ENCODE measurements around the gene AXIN1.
"Not testable (repeated sequence)": the region's sequence is repeated elsewhere in the genome, so short reads cannot be mapped to it uniquely, and the experiment has no call there.

The AXIN1 gene

DNA sequence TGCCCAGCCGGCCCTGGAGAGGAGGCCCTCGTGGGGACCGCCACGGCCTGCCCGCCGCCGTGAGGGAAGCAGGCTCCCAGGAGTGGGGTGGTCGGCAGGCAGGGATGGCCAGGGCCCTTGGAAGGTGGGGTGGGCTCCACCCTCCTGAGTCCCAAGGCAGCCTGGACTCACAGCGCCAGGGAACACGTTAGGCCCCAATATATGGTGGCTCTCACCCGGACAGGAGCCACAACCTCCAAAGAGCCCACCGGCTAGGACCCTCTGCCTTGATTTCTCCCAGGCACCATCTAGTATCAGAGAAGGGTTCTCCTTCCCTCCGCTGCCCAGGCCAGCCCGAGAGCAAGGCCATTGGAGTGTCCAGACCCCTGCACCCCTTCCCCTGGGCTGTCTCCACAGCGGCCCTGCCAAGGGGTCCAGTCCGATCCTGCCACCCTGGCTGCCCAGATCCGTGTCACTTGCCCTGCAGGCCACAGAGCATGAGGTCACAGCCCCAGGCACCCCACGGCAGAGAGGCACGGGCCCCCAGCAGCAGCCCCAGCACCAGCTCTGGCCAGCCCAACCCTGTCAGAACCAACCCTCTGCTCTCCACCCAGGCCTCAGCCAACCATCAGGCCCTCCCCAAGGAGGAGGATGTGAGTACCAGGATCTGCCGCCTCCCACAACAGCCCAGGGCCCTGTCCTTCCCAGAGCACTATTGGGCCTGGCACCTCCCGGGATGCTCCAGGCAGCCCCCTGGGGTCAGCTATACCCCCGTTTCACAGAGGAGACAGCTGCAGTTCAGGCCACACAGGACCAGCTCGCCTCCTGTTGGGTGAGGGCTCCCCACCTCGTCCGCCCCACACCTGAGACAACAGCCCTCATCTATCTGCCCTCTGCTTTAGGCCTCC is 1.1 kb upstream of the AXIN1 start:
- no peak for DNase-seq

DNA sequence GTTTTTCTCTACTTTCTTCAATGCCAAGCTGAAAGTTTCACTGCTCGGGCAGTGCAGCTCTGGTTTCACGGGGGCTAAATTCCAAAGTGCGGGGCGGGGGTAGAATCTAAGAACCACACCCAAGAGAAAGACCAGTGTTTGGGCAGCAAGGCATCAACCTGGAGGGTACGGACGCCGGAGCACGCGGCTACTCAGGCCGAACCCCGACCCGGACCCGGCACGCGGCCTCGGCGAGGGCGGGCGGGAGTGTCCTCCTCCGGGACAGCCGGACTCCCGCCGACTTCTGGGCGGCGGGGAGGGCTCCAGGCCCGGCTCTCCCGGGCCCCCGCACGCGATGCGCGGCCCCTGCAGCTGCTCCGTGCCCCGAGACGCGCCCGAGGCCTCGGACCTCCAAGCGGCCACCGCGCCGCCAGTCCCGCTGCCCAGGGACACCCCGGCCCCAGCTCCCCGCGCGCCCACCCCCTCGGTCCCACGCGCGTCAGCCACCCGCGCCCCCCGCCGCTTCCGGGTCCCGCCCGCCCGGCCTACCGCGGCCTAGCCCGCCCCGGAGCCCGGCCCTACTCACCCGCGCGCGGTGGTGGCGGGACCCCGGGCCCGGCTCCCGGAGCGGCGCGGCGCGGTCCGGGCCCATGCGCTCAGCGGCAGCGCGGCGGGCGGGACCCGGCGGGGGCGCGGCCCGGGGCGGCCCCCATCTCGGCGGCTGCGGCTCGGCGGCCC is 561 bp downstream of the AXIN1 start:
- DNase-seq, result no peak

- DNase-seq, result no peak
Measured at GRCh38 chr16:350203-350602, 2.3 kb downstream of the AXIN1 start.

DNA sequence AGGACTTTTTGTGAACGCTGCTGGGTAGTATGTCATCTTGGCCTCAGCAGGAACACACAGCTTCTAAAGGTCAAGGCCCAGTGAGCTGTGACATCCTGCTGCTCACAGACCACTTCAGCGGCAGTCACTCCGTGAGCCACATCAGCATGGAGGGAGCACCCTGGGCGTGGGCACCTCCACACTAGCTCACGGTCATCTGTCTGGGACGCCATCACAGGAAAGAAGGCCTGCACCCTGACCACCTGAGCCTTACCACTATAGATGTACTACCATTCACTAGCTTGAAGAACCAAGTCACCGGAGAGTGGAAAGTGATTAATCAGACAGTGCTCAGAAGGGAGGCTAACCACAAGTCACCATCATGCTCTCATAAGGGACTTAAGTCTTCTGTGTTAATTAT is 3.3 kb downstream of the AXIN1 start:
- DNase-seq, result no peak

- not testable (repeated sequence) for DNase-seq
Measured at GRCh38 chr16:348495-348894, 4.0 kb downstream of the AXIN1 start.

DNA sequence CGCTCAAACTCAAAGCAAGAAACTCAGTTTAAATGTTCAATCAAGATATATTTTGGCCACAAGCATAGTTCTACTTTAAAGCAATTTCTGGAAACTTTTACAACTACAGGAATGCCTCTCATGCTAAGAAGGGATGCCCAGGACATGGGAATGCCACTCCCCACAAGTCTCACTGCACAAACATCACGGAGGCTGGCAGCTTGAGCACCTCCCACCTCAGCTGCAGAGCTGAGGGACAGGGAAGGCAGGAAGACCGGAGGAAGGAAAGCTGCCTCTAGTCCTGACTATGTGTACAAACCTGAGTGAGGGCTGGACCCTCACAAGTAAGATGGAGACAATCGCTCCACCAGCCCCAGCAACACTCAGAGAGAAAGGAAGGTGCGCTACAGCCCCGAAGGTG is 5.3 kb downstream of the AXIN1 start:
- no peak for DNase-seq

DNA sequence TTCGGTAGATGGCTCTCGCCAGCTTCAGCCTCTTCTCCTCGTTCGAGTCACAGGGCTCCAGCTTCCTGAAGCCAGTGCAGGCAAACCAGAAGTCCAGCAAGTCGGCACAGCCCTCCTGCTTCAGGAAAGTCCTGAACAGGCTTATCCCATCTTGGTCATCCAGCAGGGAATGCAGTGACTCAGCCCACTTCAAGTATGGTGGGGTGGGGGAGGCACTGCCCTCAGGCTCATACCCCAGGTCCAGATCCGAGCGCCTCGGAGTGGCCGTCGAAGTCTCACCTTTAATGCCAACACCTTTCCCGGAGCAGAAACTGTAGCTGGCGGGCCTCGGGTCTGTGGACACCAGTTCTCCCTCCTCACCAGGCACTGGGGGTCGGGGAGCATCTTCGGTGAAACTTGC is 5.9 kb downstream of the AXIN1 start:
- no peak for DNase-seq

DNA sequence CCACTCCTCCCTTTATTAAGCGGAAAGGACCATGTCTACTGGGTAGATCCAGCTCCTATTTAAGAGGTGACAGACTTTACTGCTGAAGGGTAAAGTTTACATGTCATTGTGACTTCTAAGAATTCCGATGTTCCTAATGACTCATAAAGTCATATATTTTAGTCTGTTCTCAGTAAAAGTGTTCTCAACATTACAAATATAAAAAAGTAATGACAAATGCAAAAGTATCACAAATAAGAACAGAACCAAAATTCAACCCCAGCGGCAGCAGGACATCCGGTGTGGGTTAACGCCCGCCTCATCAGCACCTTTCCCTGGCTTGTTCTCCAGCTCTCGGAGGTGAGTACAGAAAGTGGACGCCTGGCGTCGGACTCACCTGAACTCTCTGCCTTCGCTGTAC is 6.8 kb downstream of the AXIN1 start:
- no peak for DNase-seq

DNA sequence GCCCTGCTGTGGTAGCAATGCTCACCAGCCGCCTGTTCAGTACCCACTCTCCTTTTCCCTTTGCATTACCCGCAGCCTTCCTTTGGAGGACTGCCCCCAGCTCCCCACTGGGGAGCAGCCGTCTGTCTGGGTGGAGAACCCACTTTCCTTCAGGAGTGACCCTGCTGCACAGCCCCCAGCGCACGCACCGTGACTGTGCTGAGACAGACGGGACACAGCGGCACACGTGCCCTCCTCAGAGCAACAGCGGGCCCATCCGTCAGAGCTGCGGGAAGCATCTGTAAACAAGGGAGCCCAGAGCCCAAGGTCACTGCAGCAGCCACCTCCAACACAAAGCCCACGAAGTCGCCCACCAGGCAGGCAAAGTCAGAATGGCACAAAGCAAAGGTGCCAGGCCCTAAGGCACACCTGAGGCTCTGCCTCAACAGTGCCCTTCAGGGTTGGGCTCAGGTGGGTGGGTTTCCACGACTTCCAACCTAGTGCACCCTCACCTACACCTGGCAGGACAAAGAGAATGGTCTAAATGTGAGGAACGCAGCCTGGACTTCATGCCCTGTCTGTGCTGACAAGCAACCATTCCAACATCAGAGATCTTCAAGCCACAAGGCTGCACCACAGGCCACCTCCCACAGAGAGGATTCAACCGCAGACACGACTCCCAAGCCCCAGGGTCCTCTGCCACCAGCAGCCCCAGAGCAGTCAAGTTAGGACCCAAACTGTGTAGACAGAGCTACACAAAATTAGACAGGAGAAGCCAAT is 9.9 kb downstream of the AXIN1 start:
- no peak for DNase-seq

- not testable (repeated sequence) for DNase-seq
Measured at GRCh38 chr16:341974-342336, 10.6 kb downstream of the AXIN1 start.

- not testable (repeated sequence) for DNase-seq
Measured at GRCh38 chr16:341095-341973, 11.2 kb downstream of the AXIN1 start.

DNA sequence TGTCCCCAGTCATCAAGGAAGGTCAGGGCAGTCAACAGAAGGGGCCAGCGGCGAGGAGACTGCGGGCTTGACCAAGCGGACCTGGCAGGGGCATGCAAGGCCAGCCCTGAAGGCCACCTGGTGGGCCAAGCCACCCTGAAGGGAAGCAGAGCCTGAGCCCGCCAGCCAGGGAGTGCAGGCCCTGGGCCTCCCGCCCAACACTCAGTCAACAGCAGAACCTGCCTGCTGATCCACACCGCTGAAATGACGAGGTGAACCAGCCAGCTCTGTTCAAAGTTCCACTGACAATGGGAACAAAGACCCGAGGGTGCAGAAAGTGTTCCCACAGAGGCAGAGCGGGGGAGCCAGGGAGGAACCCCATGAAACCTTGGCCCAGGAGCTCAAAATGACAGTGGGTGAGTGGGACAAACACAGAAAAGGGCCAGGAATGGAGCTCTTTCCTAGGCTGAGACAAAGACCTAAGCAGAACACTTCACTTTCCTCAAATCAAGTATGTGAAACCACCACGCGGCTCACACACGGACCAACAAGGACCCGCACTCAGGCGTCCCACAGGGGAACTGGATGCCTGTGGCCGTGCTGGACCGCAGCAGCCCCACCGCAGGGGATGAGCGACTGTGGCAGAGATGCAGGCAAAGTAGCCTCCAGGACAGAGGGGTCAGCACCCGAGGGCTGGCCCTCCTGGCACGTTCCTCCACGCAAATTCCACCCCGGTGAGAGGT is 12.0 kb downstream of the AXIN1 start:
- DNase-seq, result no peak

DNA sequence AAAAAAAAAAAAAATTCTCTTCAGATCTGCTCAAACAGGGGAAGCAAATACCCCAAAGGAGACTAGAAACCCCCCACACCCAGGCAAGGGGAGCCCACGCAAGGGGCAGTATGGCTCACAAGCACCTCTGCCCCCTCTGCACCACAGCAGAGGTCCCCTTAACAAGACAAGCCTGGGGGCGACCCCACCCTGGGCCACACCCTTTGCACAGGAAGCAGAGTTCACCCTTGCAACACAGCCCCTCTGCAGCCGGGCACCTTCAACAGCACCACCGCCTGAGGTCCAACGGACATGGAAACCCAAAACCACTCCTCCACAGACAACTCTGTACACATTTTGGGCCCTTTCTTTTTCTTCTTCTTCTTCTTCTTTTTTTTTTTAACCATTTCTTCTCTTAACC is 12.8 kb downstream of the AXIN1 start:
- no peak for DNase-seq

DNA sequence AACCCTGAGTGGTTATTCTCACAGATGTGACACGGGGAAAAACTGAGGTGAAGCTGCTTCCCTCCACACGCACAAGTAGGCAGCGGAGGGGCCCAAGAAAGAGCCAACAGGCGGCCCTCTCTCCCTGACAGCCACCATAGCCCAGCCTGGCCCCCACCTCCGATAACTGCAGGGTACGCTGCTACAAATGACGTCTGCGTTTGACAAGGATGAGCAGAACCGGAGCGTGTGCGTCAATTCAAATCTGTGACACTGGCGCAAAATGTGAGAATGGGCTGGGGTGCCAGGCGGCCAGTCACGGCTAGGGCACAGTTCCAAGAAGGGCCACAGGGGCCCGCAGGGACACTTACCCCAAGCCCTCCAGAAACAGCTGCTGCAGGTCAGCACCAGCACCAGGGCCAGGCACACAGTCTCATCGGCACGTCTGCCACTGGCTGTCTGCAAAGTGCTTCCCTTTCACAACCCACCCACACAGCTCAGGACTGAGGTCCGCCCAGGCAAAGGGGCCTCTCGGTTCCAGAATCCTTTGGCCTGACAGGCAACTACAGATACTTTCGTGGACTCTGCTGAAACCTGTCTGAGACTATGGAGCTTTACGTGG is 14.4 kb downstream of the AXIN1 start:
- DNase-seq, result no peak

GRCh38 chr16:337437-337836 is 15.1 kb downstream of the AXIN1 start:
- no peak for DNase-seq

- DNase-seq, result no peak
Measured at GRCh38 chr16:336269-336668, 16.3 kb downstream of the AXIN1 start.

DNA sequence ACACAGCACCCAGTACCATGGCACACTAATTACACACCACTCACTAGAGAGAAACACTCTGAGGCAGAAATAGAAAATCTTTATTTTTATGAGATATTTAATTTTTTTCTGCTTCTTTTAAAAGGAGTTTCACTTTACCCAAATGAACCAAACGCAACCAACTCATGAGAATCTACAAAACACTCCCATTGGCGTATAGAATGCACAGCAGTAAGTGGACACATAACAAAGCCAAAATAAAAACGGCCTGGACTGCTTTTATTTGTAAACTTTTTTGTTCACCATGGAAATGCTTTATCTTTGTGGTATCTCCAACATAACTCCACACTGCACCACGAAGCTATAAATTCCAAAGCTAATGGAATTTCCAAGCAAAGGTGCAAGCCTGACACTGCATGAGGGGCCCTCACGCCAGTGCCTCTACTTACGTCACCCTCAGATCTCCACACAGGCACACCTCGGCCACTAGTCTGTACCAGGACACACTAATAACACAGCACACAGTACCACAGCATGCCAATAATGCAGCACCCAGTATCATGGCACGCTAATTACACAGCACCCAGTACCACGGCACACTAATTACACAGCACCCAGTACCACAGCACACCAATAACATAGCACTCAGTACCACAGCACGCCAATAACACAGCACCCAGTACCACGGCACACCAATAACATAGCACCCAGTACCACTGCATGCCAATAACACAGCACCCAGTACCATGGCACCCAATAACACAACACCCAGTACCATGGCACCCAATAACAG is 17.5 kb downstream of the AXIN1 start:
- not testable (repeated sequence) for DNase-seq

DNA sequence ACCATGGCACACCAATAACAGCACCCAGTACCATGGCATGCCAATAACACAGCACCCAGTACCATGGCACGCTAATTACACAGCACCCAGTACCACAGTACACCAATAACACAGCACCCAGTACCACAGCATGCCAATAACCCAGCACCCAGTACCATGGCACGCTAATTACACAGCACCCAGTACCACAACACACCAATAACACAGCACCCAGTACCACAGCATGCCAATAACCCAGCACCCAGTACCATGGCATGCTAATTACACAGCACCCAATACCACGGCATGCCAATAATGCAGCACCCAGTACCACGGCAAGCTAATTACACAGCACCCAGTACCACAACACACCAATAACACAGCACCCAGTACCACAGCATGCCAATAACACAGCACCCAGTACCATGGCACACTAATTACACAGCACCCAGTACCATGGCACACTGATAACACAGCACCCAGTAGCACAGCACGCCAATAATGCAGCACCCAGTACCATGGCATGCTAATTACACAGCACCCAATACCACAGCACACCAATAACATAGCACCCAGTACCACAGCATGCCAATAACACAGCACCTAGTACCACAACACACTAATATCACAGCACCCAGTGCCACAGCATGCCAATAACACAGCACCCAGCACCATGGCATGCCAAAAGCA is 18.2 kb downstream of the AXIN1 start:
- not testable (repeated sequence) for DNase-seq

GRCh38 chr16:333406-334094 is 19.0 kb downstream of the AXIN1 start:
- DNase-seq, result no peak

All from NCI-H1105 treated with DMSO at 0.1 percent for 48 hours (cell line).